GM12878 (cell line): ENCODE measurements around the gene ITPKB. TPM values are rescaled to one million over a fixed set of nuclear protein-coding genes. Genes with fewer than 3 reads are reported as not detected.

Experiments
- ATF7 ChIP-seq: fragments of 450-650 bp; IDR thresholded peaks from 2 replicates; pipeline ENCODE4 v1.6.1; 2016; ENCODE audit warnings: low read depth, mild to moderate bottlenecking
- BRCA1 ChIP-seq: IDR thresholded peaks from 2 replicates; pipeline ENCODE4 v1.6.1; 2011; ENCODE audit warnings: low read depth, low read length, improper control_type of control experiment
- CHD2 ChIP-seq: IDR thresholded peaks from 2 replicates; pipeline ENCODE4 v1.6.1; 2011; ENCODE audit warnings: low read depth, low read length, improper control_type of control experiment, borderline replicate concordance
- EED ChIP-seq: sonication (generic); IDR thresholded peaks from 2 replicates; pipeline ENCODE4 v1.6.1; 2016; ENCODE audit warnings: antibody characterized with exemption, low read depth
- EGR1 ChIP-seq, 2 experiments: IDR thresholded peaks; 1 replicate in 1 of 2; 2 replicates in 1 of 2; pipeline ENCODE4 v1.6.1; 2011 to 2012; ENCODE audit warnings: low read depth in 2 of 2, low read length in 2 of 2, borderline replicate concordance in 1 of 2, mild to moderate bottlenecking in 1 of 2, moderate library complexity in 1 of 2
- EP300 ChIP-seq, 2 experiments: fragments of 150-350 bp in 1 of 2; IDR thresholded peaks; 2 replicates each; pipeline ENCODE4 v1.6.1; 2011 to 2012; ENCODE audit warnings: low read depth in 2 of 2, low read length in 2 of 2, borderline replicate concordance in 1 of 2, improper control_type of control experiment in 1 of 2, inconsistent platforms in 1 of 2; ENCODE audit not compliant: control insufficient read depth in 1 of 2
- ESRRA ChIP-seq: IDR thresholded peaks from 2 replicates; pipeline ENCODE4 v1.6.1; 2012; ENCODE audit warnings: mild to moderate bottlenecking, low read length, improper control_type of control experiment
- HCFC1 ChIP-seq: fragments of 150-350 bp; IDR thresholded peaks from 2 replicates; pipeline ENCODE4 v1.6.1; 2014; ENCODE audit warnings: low read length
- IKZF2 ChIP-seq, 2 experiments: fragments of 450-650 bp; IDR thresholded peaks; 2 replicates each; pipeline ENCODE4 v1.6.1; 2017; ENCODE audit warnings: mild to moderate bottlenecking in 2 of 2, moderate library complexity in 2 of 2
- MTA3 ChIP-seq: IDR thresholded peaks from 2 replicates; pipeline ENCODE4 v1.6.1; 2012; ENCODE audit warnings: low read length, inconsistent platforms, borderline replicate concordance
- NFIC ChIP-seq: IDR thresholded peaks from 2 replicates; pipeline ENCODE4 v1.6.1; 2012; ENCODE audit warnings: low read depth, mild to moderate bottlenecking, inconsistent platforms, low read length, moderate library complexity
- NFYA ChIP-seq: IDR thresholded peaks from 2 replicates; pipeline ENCODE4 v1.6.1; 2011; ENCODE audit warnings: low read depth, mild to moderate bottlenecking, low read length, improper control_type of control experiment, borderline replicate concordance
- POLR2A ChIP-seq: IDR thresholded peaks from 2 replicates; pipeline ENCODE4 v1.6.1; 2011; ENCODE audit warnings: low read depth, mild to moderate bottlenecking, low read length
- SIX5 ChIP-seq: IDR thresholded peaks from 2 replicates; pipeline ENCODE4 v1.6.1; 2011; ENCODE audit warnings: mild to moderate bottlenecking, low read depth, low read length, moderate library complexity; ENCODE audit not compliant: severe bottlenecking
- SMARCA5 ChIP-seq: fragments of 450-650 bp; IDR thresholded peaks from 2 replicates; pipeline ENCODE4 v1.6.1; 2017; ENCODE audit warnings: mild to moderate bottlenecking
- SUPT20H ChIP-seq: IDR thresholded peaks from 2 replicates; pipeline ENCODE4 v1.6.1; 2011; ENCODE audit warnings: low read depth, mild to moderate bottlenecking, low read length, moderate library complexity, borderline replicate concordance; ENCODE audit not compliant: control insufficient read depth
- SUZ12 ChIP-seq: fragments of 200-600 bp; sonication (generic); IDR thresholded peaks from one replicate; pipeline ENCODE4 v1.6.1; 2018; ENCODE audit warnings: antibody characterized with exemption, mild to moderate bottlenecking; ENCODE audit not compliant: unreplicated experiment
- TCF12 ChIP-seq: IDR thresholded peaks from 2 replicates; pipeline ENCODE4 v1.6.1; 2011; ENCODE audit warnings: low read depth, mild to moderate bottlenecking, low read length
- TCF7 ChIP-seq: IDR thresholded peaks from 2 replicates; pipeline ENCODE4 v1.6.1; 2014; ENCODE audit warnings: antibody characterized with exemption, borderline replicate concordance
- ZNF274 ChIP-seq: IDR thresholded peaks from one replicate; pipeline ENCODE4 v1.8.0; 2011; ENCODE audit not compliant: insufficient read length, insufficient read depth
- ZSCAN29 ChIP-seq: fragments of 450-650 bp; IDR thresholded peaks from 2 replicates; pipeline ENCODE4 v1.6.1; 2017; ENCODE audit warnings: mild to moderate bottlenecking, moderate library complexity
- polyA plus RNA-seq, 11 experiments: library from polyadenylated mRNA; depleted of rRNA in 4 of 11; unstranded in 6 of 11; stranded (reverse) in 5 of 11; fragments of >200 nt; fragmentation: Nextera tagmentation in 4 of 11; fragmentation: Illumina TruSeq in 1 of 11; extraction: Ambion mirVana in 4 of 11; extraction: Trizol in 1 of 11; gene quantifications; 1 replicate in 1 of 11; 2 replicates in 10 of 11; pipeline versions ENCODE4 v1.2.1 to v1.2.3, GENCODE V29; 2011 to 2016; ENCODE audit warnings: inconsistent platforms in 2 of 11, missing spikeins in 2 of 11, low read depth in 1 of 11
- total RNA-seq, 4 experiments: library from RNA; depleted of rRNA in 3 of 4; stranded (reverse); fragments of >200 nt in 3 of 4; fragmentation: Illumina TruSeq in 1 of 4; extraction: Trizol in 1 of 4; gene quantifications; 2 replicates each; pipeline versions ENCODE4 v1.2.1 to v1.2.3, GENCODE V29; 2013 to 2021
- TF ChIP-seq, protein P1 (sequence below): fragments of 450-650 bp; IDR thresholded peaks from 2 replicates; pipeline ENCODE4 v1.6.1; 2016; ENCODE audit warnings: mild to moderate bottlenecking
- TF ChIP-seq, protein P2 (sequence below): fragments of 450-650 bp; IDR thresholded peaks from 2 replicates; pipeline ENCODE4 v1.6.1; 2017; ENCODE audit warnings: mild to moderate bottlenecking, moderate library complexity
- TF ChIP-seq, protein P3 (sequence below): fragments of 450-650 bp; IDR thresholded peaks from 2 replicates; pipeline ENCODE4 v1.6.1; 2018; ENCODE audit warnings: borderline replicate concordance, mild to moderate bottlenecking; ENCODE audit not compliant: partially characterized antibody

ITPKB gene
- total and polyA plus RNA-seq, 10 of the 15 experiments (the other 5 are each of a cell fraction or from before 2014, with no cell fraction given): 1.3 to 38.7 (median 12.9) TPM

DNA sequence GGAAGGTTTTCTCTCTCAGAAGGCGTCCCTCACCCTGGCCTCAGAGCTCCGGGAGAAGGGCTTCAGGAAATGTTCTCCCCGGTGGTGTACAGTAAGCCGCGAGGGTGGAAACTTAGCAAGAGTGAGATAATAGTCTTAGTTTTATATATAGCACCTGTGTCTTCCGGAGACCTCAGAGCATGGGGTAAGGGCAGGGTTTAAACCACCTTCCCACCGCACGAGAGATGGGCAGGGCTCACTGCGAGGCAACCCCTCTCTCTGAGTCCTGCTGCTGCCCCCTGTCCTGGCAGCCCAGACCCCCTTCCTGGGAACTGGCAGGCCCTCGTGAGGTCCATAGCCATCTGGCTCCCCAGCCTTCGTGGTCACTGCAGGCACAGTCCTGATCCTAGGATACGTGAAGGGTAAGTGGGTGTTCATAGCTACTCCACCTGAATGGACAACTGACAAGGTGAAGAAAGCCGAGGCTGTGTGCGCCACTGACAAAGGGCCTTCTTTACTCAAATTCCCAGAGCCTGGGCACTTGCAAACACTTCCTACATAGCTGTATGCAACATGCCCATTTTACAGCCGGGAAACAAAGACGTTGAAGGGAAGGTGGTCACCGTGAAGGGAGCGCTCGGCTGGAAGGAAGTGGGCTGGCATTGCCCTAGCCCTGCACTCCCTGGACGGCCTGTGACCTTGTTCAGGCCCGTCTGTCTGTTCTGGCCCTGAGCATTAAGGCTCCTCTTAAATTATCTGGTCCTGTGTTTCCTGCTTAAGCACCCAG, 26.9 kb downstream of the ITPKB start (continued):
- TF ChIP-seq, protein P1, sequence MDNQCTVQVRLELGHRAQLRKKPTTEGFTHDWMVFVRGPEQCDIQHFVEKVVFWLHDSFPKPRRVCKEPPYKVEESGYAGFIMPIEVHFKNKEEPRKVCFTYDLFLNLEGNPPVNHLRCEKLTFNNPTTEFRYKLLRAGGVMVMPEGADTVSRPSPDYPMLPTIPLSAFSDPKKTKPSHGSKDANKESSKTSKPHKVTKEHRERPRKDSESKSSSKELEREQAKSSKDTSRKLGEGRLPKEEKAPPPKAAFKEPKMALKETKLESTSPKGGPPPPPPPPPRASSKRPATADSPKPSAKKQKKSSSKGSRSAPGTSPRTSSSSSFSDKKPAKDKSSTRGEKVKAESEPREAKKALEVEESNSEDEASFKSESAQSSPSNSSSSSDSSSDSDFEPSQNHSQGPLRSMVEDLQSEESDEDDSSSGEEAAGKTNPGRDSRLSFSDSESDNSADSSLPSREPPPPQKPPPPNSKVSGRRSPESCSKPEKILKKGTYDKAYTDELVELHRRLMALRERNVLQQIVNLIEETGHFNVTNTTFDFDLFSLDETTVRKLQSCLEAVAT: no peak
- TF ChIP-seq ATF7: peak; percentile 62
- TF ChIP-seq ZNF274: no peak
- no peak for TF ChIP-seq SUPT20H
- no peak for TF ChIP-seq TCF7
- no peak; the same call in 1 of the 2 replicates for TF ChIP-seq MTA3
- no peak for TF ChIP-seq CHD2
- TF ChIP-seq SUZ12: no peak
- peak in 1 of 2 experiments; percentile 13; a peak in 2 of 4 replicates for TF ChIP-seq IKZF2 (IDR thresholded peaks at IDR 0.05)
- no peak for TF ChIP-seq EGR1 (IDR thresholded peaks at IDR 0.05; ENCODE audit: borderline replicate concordance in 1 of 2, low read depth in 2 of 2, low read length in 2 of 2)
- peak in 1 of 2 experiments; percentile 44; a peak in 1 of 4 replicates for TF ChIP-seq EP300 (IDR thresholded peaks at IDR 0.05; ENCODE audit: borderline replicate concordance in 1 of 2, control insufficient read depth in 1 of 2, low read depth in 2 of 2, low read length in 2 of 2)
- TF ChIP-seq EED: peak; percentile 59
- no peak for TF ChIP-seq SMARCA5
- no peak for TF ChIP-seq BRCA1
- TF ChIP-seq, protein P2, sequence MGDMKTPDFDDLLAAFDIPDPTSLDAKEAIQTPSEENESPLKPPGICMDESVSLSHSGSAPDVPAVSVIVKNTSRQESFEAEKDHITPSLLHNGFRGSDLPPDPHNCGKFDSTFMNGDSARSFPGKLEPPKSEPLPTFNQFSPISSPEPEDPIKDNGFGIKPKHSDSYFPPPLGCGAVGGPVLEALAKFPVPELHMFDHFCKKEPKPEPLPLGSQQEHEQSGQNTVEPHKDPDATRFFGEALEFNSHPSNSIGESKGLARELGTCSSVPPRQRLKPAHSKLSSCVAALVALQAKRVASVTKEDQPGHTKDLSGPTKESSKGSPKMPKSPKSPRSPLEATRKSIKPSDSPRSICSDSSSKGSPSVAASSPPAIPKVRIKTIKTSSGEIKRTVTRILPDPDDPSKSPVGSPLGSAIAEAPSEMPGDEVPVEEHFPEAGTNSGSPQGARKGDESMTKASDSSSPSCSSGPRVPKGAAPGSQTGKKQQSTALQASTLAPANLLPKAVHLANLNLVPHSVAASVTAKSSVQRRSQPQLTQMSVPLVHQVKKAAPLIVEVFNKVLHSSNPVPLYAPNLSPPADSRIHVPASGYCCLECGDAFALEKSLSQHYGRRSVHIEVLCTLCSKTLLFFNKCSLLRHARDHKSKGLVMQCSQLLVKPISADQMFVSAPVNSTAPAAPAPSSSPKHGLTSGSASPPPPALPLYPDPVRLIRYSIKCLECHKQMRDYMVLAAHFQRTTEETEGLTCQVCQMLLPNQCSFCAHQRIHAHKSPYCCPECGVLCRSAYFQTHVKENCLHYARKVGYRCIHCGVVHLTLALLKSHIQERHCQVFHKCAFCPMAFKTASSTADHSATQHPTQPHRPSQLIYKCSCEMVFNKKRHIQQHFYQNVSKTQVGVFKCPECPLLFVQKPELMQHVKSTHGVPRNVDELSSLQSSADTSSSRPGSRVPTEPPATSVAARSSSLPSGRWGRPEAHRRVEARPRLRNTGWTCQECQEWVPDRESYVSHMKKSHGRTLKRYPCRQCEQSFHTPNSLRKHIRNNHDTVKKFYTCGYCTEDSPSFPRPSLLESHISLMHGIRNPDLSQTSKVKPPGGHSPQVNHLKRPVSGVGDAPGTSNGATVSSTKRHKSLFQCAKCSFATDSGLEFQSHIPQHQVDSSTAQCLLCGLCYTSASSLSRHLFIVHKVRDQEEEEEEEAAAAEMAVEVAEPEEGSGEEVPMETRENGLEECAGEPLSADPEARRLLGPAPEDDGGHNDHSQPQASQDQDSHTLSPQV: no peak
- no peak for TF ChIP-seq SIX5
- no peak for TF ChIP-seq ESRRA
- TF ChIP-seq TCF12: no peak
- no peak for TF ChIP-seq NFYA
- TF ChIP-seq NFIC: peak; percentile 68; the same call in 1 of the 2 replicates
- TF ChIP-seq POLR2A: 0 out of 2 replicates have a peak, but pooled peaks have one; percentile 13
- no peak for TF ChIP-seq HCFC1
- no peak for TF ChIP-seq ZSCAN29
- TF ChIP-seq, protein P3, sequence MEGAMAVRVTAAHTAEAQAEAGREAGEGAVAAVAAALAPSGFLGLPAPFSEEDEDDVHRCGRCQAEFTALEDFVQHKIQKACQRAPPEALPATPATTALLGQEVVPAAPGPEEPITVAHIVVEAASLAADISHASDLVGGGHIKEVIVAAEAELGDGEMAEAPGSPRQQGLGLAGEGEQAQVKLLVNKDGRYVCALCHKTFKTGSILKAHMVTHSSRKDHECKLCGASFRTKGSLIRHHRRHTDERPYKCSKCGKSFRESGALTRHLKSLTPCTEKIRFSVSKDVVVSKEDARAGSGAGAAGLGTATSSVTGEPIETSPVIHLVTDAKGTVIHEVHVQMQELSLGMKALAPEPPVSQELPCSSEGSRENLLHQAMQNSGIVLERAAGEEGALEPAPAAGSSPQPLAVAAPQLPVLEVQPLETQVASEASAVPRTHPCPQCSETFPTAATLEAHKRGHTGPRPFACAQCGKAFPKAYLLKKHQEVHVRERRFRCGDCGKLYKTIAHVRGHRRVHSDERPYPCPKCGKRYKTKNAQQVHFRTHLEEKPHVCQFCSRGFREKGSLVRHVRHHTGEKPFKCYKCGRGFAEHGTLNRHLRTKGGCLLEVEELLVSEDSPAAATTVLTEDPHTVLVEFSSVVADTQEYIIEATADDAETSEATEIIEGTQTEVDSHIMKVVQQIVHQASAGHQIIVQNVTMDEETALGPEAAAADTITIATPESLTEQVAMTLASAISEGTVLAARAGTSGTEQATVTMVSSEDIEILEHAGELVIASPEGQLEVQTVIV: no peak
